HG03175 (cell line): ENCODE measurements around the gene CYS1.
"Not testable (repeated sequence)": the region's sequence is repeated elsewhere in the genome, so short reads cannot be mapped to it uniquely, and the experiment has no call there.

Experiments used
- ATAC-seq: cut with Tn5 transposase; IDR thresholded peaks from one replicate; pipeline ENCODE4 v1.9.1; 2021; ENCODE audit warnings: mild to moderate bottlenecking, moderate library complexity; ENCODE audit not compliant: unreplicated experiment

CYS1 gene

DNA sequence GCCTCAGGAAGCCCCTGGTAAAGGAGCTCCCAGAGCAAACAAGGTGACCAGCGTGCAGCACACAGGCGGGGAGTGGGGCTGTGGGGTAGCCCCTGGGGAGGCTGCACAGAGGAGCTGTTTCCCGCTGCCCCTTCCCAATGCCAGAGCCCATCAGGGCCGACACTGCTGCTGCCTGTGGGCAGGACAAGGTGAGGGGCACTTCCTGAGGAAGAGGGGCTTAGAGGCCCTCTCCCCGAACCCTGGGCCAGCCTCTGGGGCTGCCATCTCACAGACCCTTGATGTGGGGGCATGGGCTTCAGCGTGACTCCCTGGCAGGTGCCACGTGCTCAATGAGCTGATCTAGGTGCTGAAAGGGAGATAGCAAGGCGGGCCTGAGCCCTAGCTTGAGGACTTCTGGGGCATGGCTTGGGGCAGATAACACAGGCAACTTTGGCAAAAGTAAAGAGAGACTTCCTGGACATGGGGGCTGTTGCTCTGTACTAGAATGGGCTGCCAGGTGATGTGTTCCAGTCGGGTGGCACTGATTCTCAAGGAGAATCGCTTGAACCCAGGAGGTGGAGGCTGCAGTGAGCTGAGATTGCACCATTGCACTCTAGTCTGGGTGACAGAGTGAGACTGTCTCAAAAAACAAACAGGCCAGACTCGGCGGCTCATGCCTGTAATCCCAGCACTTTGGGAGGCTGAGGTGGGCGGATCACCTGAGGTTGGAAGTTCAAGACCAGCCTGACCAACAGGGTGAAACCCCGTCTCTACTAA lies 46.8 kb downstream of the CYS1 start:
- ATAC-seq = no peak

DNA sequence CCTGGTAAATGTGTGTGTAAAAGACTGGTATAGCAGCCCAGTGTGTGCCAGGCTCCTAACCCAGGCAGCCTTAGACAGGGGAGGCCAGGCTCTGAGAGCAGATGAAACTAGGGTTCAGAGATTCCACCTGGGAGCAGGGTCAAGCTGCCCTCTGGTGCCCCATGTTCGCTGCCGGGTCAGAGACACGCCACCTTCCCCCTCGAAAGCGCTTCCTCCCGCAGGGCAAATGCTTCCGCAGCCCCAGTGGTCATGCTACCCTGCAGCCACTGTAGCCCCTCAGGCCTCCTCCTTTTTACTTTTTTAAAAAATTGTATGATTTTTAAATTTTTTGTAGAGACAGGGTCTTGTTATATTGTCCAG lies 47.5 kb downstream of the CYS1 start:
- ATAC-seq = no peak

DNA sequence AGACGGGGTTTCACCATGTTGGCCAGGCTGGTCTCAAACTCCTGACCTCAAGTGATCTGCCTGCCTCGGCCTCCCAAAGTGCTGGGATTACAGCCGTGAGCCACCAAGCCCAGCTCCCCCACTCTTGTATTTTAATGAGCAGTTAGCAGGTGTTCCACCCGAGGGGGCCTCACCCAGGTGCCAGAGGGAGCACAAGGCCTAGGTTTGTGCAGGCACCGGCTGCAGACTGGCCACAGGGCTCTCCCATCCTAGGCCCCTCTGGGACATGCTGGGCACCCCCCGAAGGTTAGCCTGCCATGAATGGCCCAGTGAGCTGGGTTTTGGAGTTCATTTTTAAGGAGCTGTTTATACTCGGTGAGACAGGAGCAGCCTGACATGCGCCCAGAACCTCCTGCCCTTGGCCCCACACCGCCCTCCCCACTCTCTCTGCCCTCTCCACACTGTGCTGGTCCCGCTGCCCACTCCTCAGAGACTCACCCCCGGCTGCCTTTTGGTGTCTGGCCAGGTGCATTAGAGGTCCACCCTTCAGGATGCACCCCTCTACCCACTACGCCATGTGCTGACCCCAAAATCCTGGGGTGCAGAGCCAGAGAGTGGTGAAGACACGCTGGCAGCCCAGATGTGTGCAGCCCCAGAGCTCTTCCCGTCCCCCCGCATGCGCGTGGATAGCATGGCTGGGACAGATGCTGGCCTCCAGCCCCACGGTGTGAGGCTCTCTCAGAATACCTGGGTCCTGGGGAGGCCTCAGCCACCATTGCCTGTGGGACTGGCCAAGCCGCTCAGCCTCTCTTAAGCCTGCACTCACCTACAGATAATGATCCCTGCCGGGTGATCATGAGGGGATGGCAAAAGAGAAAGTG lies 48.1 kb downstream of the CYS1 start:
- no peak for ATAC-seq

DNA sequence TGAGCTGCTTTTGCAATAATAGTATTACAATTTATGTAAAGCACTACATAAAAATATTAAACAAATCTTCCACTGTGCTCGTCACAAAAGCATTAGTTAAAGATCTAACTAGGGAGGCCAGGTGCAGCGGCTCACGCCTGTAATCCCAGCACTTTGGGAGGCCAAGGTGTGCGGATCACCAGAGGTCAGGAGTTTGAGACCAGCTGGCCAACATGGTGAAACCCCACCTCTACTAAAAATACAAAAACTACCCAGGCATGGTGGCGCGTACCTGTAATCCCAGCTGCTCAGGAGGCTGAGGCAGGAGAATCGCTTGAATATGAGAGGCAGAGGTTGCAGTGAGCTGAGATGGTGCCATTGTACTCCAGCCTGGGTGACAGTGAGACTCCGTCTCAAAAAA lies 49.4 kb downstream of the CYS1 start:
- ATAC-seq = not testable (repeated sequence)

DNA sequence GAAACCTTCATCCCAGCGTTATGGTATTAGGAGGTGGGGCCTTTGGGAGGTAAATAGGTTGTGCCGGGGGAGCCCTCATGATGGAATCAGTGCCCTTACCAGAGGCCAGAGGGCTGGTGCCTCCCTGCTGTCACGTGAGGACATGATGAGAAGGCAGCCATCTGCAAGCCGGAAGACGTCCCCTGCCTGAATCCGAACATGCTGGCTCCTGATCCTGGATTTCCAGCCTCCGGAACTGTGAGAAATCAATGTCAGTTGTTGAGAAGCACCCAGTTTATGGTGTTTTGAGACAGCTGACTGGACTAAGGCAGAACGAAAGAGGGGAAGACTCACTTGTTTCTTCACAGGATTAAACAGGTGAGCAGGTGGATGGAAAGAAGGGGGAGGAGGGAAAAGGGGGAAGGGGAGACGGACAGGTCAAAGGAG lies 49.9 kb downstream of the CYS1 start:
- ATAC-seq = no peak

DNA sequence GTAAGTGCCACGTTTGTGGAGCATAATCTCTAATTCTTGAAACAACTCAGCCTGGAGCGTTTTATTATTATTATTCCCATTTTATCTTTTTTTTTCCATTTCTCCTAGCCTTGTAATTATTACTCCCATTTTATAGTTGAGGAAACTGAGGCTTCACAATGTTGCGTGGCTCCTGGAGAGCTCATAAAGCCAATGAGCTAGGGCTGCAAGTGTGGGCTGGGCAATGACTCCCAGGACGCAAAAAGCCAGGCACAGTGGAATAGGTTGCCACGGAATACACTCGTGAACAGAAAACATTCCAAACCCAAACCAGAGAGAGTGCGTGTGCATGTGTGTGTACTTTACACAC lies 50.4 kb downstream of the CYS1 start:
- ATAC-seq = no peak

DNA sequence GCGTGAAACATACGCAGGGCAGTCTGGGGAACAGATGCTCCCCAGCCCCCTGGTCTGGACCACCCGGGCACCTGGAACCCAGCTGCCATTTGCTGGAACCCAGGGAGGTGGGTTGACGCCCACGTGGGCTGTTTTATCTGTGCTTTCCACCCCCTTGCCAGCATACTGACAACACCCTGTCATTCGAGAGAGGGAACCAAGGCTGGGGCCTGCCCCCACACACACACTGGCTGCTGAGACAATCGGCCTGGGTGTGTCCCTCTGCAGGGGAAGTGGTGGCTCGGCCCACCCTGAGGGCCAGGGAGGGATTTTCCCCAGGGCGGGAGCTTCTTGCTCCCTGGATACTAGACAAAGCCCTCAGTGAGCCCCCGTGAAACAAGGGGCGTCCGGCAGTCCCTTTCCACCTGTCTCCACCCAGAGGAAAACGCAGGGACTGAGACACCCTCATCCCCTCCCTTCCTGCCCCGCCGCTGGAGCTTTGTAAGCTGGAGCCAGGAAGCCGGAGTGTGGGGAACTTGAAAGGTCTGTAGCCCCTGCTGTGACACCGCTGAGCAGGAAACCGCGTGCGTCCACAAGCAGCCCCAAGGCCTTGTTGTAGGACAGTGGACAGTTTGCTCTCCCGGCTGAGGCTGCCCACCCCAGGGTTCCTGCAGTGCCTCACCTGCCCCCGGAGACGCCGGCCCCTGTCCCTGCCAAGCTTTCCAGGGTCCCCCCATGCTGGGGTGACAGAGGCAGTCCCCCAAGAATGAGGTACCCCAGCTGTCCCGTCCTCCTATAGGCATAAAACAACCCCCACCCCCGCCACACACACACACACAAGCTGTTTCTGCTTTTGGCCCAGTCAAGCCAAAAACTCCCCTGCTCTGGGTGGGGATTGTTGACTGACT lies 51.0 kb downstream of the CYS1 start:
- no peak for ATAC-seq

DNA sequence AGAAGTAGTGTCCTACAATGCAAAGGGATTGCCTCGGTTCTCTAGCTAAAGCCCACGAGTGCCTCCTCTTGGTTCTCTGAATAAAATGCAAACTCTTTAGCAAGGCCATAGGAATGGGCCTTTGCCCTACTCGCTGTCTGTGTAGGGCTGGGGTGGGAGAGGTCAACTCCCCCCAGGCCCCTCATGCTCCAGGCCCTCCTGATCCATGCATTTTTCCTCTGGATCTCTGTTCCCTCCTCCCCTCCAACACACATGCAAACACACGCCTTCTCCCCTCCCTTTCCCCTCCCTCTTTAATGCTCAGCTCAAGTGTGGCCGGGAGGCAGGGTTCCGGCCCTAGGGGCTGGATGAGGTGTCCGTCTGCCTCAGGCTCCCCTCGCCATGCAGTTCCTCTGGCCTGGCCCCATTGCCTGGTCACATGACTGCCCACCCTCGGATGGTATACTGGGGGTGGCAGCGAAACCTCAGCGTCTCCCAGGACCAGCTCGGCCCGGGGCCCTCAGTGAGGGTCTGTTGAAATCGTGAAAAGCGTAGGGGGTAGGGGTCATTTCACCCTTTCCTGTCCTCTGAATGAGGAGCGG lies 51.7 kb downstream of the CYS1 start:
- no peak for ATAC-seq

DNA sequence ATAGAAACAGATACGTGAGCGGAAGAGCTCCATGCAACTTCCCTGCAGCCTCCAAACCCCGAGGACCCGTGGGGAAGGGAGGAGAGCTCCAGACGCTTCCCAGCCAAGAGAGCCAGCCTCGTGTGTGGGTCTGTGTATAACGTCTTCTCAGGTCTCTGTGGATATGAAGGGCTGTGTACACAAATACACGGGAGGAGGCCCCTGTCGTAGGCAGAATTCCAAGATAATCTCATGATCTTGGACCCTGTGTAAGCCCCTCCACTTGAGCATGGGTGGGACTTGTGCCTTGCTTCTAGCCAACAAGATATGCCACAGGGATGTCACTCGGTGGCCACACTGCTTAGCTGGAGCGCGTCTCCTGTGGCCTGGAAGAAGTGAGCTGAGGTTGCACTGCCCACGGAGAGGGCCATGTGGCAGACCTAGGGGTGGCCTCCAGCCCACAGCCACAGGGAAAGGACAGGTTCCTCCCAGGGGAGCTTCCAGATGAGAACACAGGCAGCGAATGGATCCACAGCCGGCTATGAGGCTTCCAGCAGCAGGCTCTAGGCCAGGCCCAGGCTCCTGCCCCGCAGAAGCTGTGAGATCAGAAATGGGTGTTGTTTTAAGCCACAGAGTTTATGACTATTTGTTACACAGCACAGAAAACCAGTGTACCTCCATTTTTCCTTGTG lies 52.4 kb downstream of the CYS1 start:
- ATAC-seq = no peak

DNA sequence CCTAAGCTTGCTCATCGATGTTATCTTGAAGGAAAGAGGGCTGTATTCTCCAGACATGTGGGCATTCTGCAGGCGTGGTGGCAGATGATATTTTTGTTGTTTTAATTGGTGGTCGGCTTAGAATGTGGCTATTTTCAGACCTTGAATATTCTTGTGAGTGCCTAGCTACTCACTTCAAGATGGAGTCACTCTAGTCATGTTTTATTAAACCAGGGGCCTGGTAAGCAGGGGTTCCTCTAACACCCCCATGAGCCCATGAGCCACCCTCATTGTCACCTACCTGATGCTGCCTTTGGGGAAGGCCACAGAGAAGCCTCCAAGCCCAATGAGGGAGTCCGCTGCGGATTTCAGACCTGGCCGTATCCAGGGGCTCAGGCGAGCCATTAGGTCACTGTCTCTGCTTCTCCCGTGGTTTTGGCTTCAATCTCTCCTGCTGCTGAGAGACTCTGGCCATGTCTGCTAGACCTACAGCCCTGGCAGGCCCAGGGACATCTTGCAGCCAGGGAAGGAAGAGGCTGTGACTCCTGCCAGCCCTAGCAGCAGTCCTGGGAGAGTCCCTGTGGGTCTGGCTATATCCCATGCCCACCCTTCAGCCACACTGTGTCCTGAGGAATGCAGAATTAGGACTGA lies 53.2 kb downstream of the CYS1 start:
- no peak for ATAC-seq

DNA sequence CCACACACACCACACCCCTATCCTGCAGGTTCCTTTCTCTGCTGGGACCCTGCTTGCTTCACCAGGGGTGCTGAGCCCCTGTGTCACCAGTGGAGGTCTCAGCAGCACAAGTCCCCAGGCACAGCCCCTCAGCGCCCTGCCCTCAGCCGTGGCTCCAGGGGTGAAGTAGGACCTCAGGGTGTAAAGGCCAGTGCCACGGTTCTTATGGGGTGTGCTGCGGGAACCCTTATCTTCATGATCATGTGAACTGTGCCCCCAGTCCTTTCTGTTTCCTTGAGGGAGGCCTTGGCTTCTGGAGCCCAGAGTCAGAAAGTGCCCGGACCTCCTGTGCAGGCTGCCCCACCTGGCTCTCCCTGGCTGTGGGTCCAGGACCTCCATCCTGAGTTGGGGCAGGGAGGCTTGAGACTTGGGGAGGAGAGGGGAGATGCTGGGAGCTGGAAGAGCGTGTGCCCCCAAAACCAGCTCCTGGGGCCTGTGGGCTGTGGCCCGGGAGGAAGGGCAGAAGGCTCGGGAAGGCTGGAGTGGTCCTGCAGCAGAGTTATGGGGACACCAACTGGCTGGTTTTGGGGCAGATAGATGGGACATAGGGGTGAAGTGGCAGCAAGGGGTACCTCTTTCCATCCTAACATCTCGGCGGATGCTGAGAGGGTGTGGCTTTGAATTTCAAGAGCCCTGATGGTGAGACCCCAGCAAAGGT lies 57.1 kb downstream of the CYS1 start:
- no peak for ATAC-seq

DNA sequence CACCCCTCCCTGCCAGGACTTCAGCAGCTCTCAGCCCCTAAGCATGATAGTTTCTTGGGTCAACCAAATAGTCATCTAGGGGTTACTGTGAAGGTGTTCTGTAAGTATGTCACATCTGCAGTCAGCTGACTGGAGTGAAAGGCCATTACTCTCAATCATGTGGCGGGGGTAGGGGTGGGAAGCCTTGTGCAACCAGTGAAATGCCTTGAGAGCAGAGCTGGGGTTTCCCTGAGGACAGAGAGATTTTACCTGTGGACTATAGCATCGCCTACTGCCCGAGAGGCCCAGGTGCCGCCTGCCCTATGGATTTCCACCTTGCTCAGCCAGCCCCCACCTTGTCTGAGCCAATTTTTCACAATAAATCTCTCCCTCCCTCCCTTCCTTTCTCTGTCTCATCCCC lies 57.8 kb downstream of the CYS1 start:
- ATAC-seq = no peak

DNA sequence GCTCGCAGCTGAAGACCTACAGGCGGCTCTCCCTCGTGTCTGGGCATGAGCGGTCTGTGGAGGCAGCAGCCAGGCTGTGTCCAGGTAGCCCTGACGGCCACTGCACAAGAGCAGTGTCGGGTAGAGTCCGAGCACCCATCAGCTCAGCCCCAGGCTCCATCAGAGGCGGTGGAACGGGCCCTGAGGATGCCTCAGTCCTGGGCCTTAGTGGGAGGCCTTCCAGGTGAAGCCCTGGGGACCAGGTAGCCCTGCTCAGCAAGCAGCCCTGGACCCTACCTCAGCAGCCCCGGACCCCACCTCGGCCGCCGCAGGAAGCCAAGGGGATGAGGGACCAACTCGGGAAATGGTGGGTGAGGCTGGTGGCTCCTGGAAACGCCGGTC lies 58.2 kb downstream of the CYS1 start:
- no peak for ATAC-seq

DNA sequence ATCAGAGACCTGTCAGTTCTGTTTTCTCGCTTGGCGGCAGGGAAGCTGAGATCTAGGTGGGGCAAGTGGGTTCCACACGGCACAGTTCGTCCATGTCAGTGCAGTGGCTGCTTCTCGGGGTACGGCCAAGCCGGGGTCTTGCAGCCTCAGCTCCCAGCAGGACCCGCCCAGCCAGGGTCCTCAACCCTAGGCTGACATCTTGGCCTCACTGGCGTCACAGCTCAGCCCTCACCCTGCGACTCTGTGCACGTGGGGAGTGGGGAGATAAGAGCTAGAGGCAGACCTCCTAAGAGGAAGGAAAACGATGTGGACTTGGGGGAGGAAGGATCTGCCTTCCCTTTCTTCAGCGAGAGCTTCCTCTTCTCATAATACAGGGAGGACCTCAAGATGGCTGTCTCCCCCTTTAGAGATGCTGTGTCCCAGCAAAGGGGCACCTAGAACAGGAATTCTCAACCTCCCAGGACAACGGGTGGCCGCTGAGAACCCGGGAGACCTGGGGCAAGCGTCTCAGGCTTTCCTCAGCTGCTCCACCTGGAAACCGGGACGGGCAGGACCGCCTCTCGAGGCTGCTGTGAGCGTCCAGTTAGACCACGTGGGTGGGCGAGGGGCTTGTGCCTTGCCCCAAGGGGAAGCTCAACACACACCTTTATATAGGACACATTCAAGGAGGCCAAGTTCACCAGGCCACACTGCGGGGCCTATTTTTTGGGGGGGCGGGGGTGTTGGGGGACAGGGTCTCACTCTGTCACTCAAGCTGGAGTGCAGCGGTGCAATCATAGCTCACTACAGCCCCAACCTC lies 60.4 kb downstream of the CYS1 start:
- no peak for ATAC-seq

DNA sequence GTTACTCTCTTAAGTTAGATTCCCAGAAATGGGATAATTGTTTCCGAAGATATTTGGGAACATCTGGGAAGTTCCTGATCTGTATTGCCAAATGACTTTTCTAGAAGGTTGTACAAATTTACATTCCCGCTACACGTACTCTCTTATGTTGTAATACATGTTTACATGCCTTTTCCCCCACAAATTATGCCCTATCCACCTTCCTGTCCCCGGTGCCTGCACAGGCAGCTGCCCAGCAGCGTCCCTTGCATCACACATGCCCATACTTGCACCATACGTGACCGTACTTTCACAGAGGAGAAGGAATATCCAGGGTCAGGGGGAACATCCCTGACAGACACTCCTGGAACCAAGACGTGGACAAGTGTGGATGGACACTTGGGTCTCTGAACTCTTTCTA lies 61.0 kb downstream of the CYS1 start:
- ATAC-seq = no peak

DNA sequence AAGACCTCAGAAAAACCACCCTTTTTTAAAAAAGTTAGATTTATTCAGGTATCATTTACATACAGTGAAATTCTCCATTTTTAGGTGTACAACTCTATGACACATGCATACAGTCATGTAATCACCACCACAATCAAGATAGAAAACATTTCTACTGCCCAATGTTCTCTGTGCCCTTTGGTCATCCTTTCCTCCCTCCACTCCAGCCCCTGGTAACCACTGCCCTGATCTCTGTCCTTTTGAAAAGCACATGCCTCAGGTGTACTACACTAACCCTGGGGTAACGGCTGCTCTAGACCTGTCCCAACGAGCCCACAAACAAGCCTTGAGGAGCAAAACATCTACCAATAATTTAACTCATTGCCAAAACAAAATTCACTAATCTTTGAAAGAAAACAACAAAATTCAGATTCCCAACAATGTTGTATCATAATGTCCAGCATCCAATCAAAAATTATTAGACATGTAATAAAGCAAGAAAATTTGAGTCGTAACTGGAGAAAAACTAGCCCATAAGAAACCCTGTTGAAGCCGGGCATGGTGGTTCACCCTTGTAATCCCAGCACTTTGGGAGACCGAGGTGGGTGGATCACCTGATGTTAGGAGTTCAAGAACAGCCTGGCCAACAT lies 62.8 kb downstream of the CYS1 start:
- no peak for ATAC-seq

DNA sequence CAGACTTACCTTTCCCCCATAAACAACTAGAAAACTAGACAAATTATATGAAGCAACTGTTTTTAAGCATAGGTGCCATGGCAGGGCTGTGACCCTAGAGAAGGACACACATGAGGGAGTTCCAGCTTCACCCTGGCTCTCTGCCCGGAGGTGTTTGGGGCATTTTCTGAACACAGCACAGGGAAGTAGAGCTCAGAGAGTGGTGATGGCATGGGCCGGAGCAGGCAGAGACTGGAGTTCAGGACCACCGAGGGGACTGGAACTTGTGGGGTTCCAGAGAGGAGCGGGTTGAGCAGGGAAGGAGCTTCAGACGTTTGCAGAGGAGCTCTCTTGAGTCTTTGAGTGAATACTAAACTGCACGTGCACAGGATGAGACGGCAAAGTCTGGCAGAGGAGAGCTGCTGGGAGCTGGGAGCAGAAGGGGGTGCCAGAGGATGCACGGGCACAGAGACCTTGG lies 63.4 kb downstream of the CYS1 start:
- ATAC-seq = no peak
